ENCODE measurements around the gene GGT5. TPM values are rescaled to one million over a fixed set of nuclear protein-coding genes. Genes with fewer than 3 reads are reported as not detected.
"Not testable (repeated sequence)": the region's sequence is repeated elsewhere in the genome, so short reads cannot be mapped to it uniquely, and the experiment has no call there.

Gene GGT5
- total RNA-seq, 1 donor from 2014 or later = 38.2 TPM

- ATAC-seq; intact Hi-C loops (cut with DNase I); DNase-seq (ENCODE audit: low spot score): not testable (repeated sequence)
These were observed 31.8 kb downstream of the GGT5 start for GRCh38 chr22:24213111-24213510.

GRCh38 chr22:24211716-24212115, 33.2 kb downstream of the GGT5 start:
- DNase-seq (ENCODE audit: low spot score); ATAC-seq; intact Hi-C loops (cut with DNase I): not testable (repeated sequence)

- intact Hi-C loops (cut with DNase I); DNase-seq (ENCODE audit: low spot score); ATAC-seq: not testable (repeated sequence)
These were observed 34.5 kb downstream of the GGT5 start for GRCh38 chr22:24210409-24210808.

GRCh38 chr22:24209687-24210086, 35.2 kb downstream of the GGT5 start:
- ATAC-seq = no peak
- intact Hi-C loops (cut with DNase I) = no loop called here
- DNase-seq (ENCODE audit: low spot score) = no peak

- intact Hi-C loops (cut with DNase I) = no loop called here
- DNase-seq (ENCODE audit: low spot score) = no peak
- no peak for ATAC-seq
These were observed 35.9 kb downstream of the GGT5 start for GRCh38 chr22:24209016-24209415.

GRCh38 chr22:24208012-24208749, 36.7 kb downstream of the GGT5 start:
- intact Hi-C loops (cut with DNase I) = no loop called here
- DNase-seq (ENCODE audit: low spot score) = no peak
- peak; percentile 97 for ATAC-seq

- ATAC-seq (peak; percentile 43), DNase-seq (ENCODE audit: low spot score) (no peak)
- intact Hi-C loops (cut with DNase I) = no loop called here
These were observed 37.4 kb downstream of the GGT5 start for GRCh38 chr22:24207264-24208011.

- intact Hi-C loops (cut with DNase I); DNase-seq (ENCODE audit: low spot score); ATAC-seq: not testable (repeated sequence)
These were observed 38.2 kb downstream of the GGT5 start for GRCh38 chr22:24206460-24207263.

- DNase-seq (ENCODE audit: low spot score) (no peak), ATAC-seq (no peak)
- intact Hi-C loops (cut with DNase I) = no loop called here
These were observed 39.3 kb downstream of the GGT5 start for GRCh38 chr22:24205438-24206195.

- intact Hi-C loops (cut with DNase I) = not testable (repeated sequence)
These were observed 41.0 kb downstream of the GGT5 start for GRCh38 chr22:24203856-24204255.

GRCh38 chr22:24201681-24202614, 42.9 kb downstream of the GGT5 start:
- ATAC-seq (no peak), DNase-seq (ENCODE audit: low spot score) (no peak)
- intact Hi-C loops (cut with DNase I) = no loop called here

More at GRCh38 chr22:24203856-24204255, 41.0 kb downstream of the GGT5 start:
- DNase-seq (ENCODE audit: low spot score); ATAC-seq: not testable (repeated sequence)

GRCh38 chr22:24200619-24201212, 44.2 kb downstream of the GGT5 start:
- DNase-seq (ENCODE audit: low spot score) = no peak
- intact Hi-C loops (cut with DNase I) = no loop called here
- ATAC-seq = no peak

- intact Hi-C loops (cut with DNase I) = no loop called here
- peak; percentile 68 for ATAC-seq
- no peak for DNase-seq (ENCODE audit: low spot score)
These were observed 46.2 kb downstream of the GGT5 start for GRCh38 chr22:24198682-24199052.

- DNase-seq (ENCODE audit: low spot score) (no peak), ATAC-seq (no peak)
- intact Hi-C loops (cut with DNase I) = loop anchor here (5.0 kb wide), 1 partner anchor 55 kb away; the partner anchor contains the start of gene GGT5
These were observed 53.0 kb downstream of the GGT5 start for GRCh38 chr22:24191893-24192292.

- intact Hi-C loops (cut with DNase I) = loop anchor here (5.0 kb wide), 1 partner anchor 56 kb away; the partner anchor contains the start of gene GGT5
- no peak for DNase-seq (ENCODE audit: low spot score)
- ATAC-seq = no peak
These were observed 53.5 kb downstream of the GGT5 start for GRCh38 chr22:24191381-24191841.

- no peak for ATAC-seq
- DNase-seq (ENCODE audit: low spot score) = no peak
- intact Hi-C loops (cut with DNase I) = loop anchor here (5.0 kb wide), 1 partner anchor 57 kb away; the partner anchor contains the start of gene GGT5
These were observed 54.2 kb downstream of the GGT5 start for GRCh38 chr22:24190596-24191208.
